LNCaP clone FGC (cell line): ENCODE measurements around the gene CRABP1.

Experiments
- DNase-seq: peaks from one replicate; pipeline ENCODE4 v3.0.0-alpha.2; 2011; ENCODE audit warnings: low read depth
- H3K4me3 ChIP-seq: 2 replicates; pipeline ENCODE4 v1.5.1; 2011; ENCODE audit warnings: mild to moderate bottlenecking, low read depth, low read length, control low read depth
- CTCF ChIP-seq: IDR thresholded peaks from 2 replicates; pipeline ENCODE4 v1.5.1; 2012; ENCODE audit warnings: mild to moderate bottlenecking; ENCODE audit not compliant: control insufficient read depth, insufficient read depth; ENCODE audit errors: extremely low read depth

Gene CRABP1

DNA sequence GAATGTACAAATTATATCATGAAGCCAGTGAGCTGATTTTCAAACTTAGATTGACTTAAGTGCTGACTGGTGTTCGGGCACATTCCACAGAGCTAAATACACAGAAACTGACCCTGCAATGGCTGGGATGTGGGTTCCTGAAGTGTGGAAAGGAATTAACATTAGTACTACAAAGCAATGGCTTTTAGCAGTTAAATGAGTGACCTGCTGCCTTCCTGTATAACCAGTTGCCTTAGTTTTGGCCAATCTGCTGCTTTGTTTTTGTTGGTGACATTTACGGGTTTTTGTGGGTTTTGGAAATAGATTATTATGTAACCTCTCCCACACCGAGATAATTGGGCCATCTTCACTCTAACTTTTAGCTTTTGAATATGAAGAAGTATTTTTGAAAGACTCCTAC is 38.3 kb upstream of the CRABP1 start:
- no peak overlapping the region for H3K4me3 ChIP-seq
- DNase-seq = no peak
- TF ChIP-seq CTCF = no peak

- TF ChIP-seq CTCF = no peak
These were observed 37.4 kb upstream of the CRABP1 start for GRCh38 chr15:78302579-78303312.

DNA sequence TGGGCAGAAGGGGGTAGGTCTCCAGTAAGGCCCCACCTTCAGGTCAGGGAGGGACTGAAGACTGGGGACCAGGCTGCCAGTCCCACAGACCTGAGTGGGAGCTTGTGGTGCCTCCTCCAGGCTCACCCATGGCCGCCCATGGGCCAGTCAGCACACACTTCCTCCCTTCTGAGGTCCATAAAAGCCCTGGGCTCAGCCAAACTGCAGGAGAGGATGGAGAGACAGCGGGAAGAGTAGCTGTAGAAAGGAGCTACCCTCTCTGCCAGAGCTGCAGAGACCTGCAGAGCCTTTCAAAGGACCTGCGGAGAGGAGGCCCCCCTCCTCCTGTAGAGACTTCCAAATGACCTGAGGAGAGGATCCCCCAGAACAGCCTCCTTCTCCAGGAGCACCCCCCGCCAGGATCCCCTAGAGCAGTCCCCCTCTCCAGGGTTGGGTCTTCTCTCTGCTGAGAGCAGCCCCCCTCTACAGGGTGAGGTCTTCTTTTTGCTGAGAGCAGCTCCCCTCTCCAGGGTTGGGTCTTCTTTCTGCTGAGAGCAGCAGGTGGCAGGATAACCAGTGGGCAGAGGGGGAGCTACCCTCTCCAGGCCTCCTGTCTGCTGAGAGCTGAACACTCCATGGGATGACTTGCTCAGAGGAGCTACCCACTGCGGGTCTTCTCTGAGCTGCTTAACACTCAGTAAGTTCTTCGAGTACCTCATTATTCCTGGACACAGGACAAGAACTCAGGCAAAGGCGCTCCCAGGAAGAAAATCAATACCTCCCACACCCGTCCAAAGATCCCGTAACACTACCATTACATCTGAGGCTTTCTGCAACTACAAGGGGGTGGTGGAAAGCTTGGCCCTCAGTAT is 35.7 kb upstream of the CRABP1 start:
- TF ChIP-seq CTCF = no peak
- DNase-seq = no peak
- no peak overlapping the region for H3K4me3 ChIP-seq

More at GRCh38 chr15:78302579-78303312, 37.4 kb upstream of the CRABP1 start:
- no peak overlapping the region for H3K4me3 ChIP-seq
- no peak for DNase-seq

GRCh38 chr15:78306176-78306774 is 33.9 kb upstream of the CRABP1 start:
- no peak for DNase-seq
- TF ChIP-seq CTCF = no peak
- H3K4me3 ChIP-seq = no peak overlapping the region

DNA sequence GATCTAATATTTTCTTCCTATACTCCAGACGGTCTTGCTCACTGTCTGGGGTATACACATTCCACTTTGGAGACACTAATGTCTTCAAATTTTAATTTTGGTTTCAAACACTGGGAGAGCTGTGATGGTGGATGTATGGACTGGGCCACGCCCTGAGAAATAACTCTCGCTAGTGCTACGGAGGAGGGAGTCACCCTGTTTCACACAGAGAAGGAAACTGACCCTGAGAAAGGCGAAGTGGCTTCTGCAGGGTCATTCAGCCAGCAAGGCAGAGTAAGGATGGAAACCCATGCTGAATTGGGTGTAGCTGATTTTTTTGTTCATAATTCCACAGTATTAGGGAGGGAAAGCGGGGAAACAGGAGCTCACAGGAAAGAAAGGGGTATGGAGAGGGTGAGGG is 32.2 kb upstream of the CRABP1 start:
- TF ChIP-seq CTCF = no peak
- no peak for DNase-seq
- H3K4me3 ChIP-seq = no peak overlapping the region

GRCh38 chr15:78308422-78309032 is 31.6 kb upstream of the CRABP1 start:
- H3K4me3 ChIP-seq = no peak overlapping the region
- TF ChIP-seq CTCF = peak; percentile 97
- DNase-seq = no peak
